Activated CD4-positive, alpha-beta T cell treated with anti-CD3 and anti-CD28 coated beads for 1 hour (primary cell): ENCODE data around the gene ABCC9.

Experiments used
- DNase-seq: peaks from one replicate; pipeline ENCODE4 v3.0.0-alpha.2; 2020

Gene ABCC9

DNA sequence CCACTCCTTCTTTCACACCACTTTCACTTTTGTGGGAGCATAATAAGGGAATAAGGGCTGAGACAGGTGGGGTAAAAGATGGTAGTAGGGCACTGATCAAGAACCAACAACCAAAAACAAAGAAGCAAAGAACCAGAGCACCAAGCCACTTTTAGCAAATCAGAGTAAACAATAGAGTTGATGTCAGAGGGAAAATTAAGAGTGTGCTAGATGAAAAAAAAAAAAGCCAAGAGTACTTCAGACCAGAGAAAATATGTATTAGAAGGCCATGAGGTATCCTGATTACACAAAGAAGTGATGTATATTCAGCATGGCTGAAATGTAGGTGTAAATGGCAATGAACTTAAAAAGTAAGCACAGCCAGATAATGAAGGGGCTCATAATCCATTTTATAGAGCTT is 75.4 kb downstream of the ABCC9 start:
- DNase-seq, result no peak

DNA sequence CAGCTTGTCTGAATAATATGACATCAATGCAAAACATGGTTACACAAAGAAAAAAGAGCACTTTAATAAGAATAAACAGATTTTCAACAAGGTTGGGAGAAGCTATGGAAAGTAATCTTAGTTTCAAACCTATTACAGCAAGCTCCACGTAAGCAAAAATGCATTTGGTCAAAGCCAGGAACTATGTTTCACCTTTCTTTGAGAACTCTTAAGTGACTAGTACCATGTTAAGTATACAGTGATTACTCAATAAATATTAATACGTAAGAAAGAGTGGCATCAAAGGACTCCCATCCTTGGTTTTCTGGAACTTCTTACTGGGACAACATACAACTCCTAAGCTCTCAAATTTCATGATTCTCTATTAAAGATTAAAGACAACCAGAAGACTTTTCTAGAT is 80.7 kb downstream of the ABCC9 start:
- DNase-seq, result no peak

DNA sequence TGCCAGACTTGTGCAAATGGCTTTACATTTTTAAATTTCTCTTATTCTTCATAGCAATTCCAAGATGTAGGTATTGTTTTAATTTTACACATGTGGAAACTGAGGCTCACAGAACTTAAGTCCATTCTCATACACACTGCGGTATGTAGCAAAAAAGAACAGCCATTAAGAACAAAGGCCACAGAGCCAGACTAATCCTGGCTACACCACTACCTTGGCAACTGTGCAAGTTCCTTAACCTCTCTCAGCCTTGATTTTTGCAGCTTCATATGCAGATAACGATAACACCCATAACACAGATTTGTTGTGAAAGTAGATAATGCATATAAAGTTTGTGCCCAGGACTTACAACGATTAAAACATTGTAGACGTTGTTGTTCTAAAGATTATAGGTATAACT is 81.1 kb downstream of the ABCC9 start:
- no peak for DNase-seq

DNA sequence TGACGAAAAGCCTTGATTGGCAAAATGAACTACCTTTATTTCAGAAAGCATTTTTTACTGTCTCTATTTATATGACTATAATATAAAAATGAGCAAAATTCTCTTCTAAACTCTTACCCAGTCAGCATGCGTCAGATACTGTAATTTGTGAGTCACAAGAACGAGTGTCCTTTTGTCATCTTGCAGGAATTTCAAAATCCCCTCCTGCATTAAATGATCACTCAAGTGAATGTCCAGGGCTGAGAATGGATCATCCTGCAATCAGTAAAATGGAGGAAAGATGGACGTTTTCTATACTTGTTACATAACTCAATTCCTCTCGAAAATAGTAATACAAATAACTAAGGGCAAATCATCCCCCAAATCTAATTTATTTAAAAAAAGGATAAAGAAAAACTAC is 89.0 kb downstream of the ABCC9 start:
- DNase-seq, result no peak

DNA sequence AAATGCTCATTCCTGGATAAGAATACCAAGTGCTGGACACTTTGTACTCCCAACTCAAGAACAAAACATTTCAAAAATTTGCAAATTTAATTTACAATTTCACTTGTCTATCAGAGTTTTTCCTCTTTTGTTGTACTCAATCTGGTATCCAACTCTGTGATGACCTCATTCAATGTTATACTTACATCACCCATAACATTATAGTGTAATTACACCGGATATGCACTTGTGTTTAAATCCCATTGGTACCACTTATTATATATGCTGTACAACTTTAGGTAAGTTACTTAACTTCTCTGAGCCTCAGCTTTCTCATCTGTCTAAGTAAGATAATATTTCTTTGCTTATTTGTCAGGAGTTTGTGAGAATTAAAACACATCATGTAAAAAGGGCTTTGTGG is 90.1 kb downstream of the ABCC9 start:
- no peak for DNase-seq

DNA sequence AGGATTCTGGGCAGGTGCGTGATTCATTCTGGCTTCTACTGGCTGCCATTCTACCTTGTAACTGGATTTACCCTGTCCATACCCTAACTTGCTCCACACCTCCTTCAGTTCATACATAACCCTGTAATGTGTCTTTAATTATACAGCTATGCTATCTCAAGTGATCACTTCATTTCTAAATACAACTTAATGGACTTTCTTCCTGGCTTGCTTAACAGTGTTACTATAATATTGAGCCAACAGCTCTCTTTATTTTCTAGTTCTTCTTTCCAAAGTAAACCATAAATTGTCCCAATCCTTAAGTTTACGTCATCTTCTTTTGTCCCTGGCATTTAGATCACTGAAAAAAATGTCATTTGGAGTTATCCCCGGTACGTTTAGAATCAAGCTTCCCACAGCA is 90.8 kb downstream of the ABCC9 start:
- DNase-seq, result no peak

DNA sequence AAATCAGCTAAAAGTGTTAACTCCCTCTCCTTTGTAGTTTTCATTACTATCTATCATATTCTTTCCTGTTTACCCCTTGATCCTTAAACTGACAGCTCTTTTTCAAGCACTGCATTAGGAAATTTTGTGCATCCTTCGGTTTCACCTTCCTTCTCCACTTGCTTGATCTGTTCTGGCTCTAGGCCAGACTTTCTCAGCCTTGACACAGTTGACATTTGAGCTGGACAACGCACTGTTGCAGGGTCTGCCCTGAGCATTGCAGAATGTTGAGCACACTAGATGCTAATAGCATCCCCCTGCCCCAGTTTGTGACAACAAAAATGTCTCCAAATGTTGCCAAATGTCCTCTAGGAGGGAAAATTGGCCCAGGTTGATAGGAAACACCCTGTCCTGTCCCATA is 91.3 kb downstream of the ABCC9 start:
- DNase-seq, result no peak

DNA sequence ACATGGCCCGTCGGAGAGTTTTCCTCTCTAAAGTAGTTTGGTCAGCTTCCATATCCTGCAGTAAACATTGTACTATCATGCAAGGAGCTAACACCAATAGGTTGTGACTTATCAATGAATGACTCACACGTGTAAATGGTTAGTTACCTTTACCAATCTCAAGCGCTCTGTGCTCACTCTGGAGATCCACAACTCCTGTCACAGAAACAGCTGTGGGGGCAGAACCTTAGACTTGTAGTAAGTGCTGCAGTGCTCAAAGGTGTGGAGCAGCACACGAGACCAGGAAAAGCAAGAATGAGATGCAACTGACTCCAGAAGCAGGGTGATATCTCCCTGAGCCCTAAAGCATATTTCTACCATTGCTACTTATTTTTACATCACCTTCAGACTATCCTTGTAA is 93.0 kb downstream of the ABCC9 start:
- no peak for DNase-seq

DNA sequence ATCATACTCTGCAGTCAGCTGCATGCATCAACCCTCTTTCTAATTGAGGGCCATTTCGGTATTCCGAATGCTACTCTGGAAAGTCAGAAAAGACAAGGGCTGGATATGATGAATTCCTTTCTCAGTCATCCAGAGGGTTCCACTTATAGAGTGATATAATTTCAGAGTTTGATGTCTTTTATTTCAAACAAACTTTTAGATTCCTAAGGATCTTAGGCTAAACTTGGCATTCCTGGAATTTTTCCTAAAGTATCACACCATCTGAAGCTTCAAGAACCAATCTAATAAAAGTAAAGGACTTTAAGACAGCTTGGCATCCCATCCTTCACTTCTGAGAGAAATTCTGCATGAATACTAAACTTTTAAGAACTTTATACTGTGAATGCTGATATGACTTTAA is 97.4 kb downstream of the ABCC9 start:
- no peak for DNase-seq

DNA sequence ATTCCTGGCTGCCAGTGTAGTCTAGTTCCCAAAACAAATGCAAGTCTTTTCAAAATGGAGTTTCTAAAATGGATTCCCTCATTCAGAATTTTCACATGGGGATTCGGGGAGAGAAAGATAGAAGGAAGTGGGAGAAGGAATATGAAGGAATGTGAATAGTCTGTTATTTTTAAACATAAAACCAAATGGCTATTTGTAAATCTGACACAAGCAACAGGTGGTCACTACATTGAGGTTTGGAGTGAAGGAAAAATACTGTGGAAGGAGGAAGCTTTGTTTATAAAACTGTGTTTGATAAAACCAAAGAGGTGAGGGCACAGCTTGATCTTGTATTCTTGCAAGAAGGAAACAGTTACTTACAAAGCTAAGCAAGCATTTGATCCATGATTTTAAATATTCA is 101.5 kb downstream of the ABCC9 start:
- no peak for DNase-seq

DNA sequence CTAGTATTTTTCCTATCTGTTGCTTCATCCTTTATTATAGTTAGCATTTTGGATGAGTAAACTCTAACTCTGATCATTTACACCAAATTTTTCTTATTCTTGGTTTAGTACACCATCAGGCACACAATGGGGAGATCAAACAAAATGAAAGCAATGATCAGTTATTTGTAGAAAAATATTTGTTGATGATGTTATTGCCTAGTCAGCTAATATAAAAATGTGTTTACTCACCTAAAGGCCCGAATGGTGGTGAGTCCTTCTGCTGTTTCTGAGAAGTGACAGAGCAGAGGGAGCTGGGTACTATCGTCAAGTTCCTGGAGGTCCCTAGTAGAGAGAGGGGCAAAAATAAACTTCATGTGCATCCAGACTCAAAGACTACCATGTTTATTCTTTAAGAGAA is 103.4 kb downstream of the ABCC9 start:
- DNase-seq, result no peak

DNA sequence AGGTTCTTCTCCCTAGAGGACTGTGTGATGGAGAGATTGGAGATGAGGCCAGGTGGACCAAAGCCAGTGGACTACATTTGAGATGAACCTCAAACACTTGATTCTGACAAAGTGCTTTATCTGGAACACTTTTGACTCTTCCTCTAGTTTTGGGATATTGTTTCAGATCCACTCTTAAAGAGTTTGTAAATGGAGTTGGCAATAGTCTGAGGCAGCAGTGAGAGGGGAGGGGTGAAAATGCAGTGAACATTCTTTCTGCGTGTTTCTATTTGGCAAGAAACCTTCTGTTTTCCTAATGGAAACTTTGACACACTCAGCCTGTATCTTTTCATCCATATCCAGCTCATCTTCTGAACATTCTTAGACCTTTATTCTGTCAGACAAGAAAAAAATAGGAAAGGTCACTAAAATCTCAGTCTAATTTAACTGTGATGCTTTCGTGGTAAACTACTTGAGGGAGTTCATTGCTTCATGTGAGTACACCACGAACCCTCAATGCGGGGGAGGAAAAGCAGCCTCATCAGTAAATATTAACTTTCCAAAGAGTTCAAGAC is 109.4 kb downstream of the ABCC9 start:
- DNase-seq, result no peak

DNA sequence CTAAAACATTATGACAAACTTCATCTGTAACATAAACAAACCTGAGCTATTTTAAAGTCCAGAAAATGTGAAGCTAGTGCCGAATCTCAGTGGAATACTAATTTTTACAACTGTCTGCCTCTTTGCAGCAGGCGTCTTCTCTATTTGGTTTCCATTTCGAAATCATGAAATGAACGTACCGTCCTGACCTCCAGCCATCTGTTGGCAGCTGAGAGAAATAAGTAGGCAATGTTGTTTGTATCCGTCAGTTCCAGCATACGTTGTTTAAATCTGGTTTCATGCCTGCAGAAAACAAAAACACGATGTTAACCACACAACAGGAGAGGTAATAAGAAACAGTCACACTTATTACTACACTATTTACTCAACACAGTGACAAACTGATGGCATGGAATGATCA is 112.4 kb downstream of the ABCC9 start:
- DNase-seq, result no peak

DNA sequence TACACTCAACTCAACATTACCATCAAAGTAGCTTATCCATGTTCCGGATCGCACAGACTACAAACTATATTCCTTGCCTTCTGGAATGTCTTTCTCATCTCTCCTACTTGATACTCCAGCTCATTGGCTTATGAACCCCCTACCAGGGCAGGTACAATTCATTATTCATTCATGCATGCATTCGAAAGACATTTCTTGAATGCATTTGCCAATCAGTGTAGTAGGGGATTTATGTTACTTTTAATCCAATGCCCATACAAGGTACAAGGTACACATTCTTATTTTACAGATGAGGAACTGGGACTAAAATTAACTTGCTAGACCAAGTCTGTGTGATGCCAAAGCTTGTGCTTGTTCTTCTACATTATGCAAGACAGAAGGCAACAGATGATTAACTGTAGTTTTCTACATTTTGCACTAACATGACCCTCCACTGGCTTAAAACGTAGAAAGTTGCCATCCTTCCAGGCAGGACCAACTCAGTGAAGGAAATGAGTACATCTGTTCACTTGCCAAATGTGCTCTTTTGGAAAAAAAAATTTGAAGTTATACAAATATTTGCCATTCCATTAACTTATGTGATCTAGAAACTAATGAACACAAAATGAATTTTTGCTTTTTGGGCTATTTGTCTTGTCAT is 113.0 kb downstream of the ABCC9 start:
- no peak for DNase-seq

DNA sequence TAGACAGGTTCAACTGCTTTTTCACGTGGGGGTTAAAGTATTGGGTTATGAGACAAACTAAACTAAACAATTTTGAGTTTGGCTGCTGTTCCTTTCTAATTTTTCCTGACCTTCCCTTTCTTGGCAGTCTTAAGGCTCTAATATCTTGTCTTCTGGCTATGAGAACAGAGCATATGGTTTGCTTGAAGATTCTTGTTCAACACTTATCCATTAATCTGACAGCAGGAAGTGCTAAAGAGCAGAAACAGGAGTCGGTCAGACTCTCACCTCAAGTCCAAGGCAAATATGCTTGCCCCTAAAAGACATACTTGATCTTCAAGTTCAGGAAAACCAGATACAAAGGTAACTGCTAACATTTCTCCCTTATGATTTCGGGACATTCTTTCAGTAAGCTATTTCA is 114.1 kb downstream of the ABCC9 start:
- no peak for DNase-seq

DNA sequence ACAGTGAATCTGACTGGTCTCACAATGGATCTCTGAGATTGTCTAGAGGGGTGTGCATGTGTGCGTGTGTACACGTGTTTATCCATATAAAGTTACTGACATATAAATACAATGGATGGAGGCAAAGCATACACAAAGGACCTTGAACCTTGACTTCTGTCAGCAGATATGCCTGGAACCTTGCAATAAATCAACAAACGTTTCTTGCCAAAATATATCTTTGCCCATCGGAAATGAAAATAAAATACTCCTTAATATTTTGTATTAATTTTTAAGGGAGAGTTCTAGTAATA is 114.7 kb downstream of the ABCC9 start:
- DNase-seq, result no peak

DNA sequence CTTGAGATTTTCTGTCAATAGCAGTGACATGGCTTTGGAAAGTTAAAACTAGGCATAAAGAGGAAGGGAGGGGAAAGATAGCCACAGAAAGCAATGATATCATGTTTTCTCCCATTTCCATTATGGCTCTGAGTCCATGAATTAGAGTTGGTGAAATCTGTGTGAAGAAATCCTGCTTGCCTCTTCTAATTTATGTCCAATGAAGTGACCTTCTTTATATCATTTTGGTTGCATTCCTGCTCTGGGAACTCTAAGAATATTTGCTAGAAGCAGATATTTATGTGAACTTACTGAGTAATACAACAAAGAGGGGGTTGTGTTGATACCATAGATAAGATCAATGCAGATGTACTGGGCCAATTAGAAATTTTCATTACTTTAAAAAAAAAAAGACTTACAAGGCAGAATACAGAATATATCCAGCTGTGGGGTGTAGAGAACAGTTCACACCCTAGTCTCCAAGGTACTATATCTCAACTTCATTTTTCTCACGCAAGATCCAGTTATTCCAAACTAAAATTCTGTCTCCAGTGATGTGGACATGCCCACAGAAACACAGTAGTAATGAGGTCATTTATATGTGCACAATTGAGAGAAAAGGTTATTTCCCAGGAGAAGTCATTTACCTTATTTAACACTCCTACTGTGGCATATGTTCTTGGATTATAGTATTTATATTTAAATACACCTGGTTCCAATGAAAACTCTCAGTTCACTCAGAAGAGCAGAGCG is 115.2 kb downstream of the ABCC9 start:
- no peak for DNase-seq

DNA sequence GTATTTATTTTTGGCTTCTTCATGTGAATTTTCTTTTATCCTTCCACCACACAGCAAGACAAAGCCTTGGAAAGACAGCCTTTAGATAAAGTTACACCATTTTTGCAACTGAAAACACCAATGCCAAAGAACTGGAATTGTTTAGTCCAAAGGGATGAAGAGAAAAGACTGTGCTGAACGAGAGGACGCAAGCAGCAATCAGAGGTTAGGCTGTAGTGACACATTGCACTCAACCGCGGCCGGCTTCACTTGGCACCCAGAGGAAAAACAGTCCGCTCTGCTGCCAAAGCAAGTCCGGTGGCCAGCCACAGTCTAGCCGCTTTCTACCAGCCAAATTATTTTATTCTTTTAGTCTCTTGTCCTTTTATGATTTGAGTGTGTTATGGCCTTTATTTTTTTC is 117.6 kb downstream of the ABCC9 start:
- DNase-seq, result no peak

DNA sequence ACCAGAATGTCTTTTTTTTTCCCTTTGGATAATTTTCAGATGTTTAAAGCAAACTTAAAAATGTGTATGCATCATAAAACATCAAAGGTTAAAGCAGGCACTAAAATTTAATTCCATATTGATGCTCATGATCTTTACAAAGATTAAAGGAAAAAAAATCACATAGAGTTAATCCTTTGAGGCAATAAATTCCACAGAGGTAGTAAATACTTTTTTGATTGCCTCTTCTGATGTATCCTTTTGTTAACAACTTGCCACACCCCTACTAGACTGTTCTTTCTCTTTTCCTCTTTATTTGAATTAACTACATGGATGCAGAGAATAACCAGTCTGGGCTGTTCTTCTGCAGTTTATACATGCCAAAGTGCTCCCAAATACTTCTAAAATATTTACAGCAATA is 121.5 kb downstream of the ABCC9 start:
- no peak for DNase-seq

DNA sequence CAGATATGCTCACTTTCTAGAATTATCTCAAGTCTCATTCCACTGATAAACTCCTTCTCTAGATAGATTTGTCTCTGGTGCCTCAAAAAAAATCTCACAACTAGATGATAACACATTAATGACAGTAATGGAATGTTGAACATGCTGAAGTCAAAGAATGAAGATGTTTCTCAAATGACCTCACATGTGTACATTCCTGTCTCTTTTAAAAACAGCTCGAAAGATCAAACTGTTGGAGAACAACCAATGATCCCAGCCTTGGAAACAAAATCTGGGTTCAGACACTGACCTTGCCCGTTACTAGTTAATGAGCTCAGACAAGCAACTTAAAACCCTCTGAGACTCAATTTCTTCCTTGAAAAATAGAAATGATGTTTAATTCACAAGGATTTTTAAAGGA is 122.0 kb downstream of the ABCC9 start:
- no peak for DNase-seq

DNA sequence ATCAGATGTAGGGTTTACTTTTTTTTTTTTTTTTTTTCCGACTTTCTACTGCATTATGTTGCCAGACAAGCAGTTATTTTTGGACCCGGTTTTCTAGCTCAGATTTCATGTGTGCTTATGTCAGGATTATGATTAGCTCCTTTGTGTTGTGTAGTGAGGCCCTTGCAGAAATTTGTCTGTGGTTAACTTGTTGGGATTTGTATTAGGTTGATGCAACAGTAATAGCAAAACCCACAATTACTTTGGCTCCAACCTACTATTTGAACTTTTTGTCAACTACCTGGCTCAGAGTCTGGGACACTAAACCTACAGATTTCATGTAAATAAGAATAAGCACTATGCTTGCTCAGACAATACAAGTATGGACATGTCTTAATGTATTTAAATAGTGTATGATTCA is 122.6 kb downstream of the ABCC9 start:
- no peak for DNase-seq

DNA sequence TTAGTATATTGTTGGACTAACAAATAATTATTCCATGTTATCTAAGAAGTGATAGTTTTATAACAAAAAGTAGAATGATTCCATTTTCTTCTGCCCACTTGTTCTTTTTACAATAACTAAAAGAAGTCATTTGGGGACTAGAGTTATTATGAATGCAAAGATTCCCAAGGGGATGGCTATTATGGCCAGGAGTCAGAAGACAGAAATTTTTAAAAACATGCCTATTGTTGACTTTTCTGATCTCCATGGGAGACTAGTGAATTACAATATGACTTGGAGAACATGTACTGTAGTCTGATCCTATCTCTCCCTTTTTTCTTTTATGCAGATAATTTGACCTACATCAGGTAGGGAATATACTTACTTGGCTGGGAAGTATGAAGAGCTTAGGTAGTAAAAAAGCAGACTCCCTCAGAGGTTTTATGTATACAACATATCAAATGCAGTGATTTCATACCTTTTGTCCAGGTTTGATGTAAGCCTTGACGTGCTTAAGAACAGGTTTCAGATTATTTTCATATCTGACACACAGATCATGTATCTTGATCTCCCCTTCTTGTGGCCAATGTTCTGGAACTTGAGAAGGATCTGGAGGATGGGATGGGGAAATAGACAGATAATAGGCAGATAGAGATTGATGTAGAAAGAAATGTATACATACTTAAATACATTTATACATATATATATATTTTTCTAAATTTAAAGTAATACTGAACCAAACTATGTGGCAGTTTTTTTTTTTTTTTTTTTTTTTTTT is 125.7 kb downstream of the ABCC9 start:
- no peak for DNase-seq

DNA sequence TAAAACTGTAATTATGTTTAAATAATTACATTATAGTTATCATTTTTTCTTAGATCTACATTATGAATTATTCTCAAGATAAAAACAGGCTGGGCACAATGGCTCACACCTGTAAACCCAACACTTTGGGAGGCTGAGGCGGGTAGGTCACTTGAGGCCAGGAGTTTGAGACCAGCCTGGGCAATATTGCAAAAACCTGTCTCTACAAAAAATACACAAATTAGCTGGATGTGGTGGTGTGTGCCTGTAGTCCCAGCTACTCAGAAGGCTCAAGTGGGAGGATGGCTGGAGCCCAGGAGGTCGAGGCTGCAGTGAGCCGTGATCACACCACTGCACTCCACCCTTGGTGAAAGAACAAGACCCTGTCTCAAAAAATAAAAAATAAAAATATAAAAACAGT is 126.4 kb downstream of the ABCC9 start:
- no peak for DNase-seq

DNA sequence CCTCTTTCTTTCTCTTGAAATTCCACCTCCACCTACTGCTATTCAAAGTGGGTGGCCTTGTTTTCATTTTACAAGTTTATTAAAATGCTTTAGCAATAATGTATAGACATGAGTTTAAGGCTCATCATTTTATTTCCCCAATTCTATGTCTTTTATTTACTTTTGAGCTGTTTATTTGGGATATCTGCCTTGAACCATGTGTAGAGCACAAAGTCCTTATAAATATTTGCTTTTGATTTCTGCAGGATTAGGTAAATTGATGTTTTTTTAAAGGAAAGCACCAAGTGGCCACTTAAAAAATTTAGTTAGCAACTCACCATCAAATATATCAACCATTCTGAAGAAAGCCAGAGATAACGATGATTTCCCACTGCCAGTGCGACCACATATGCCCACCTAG is 126.9 kb downstream of the ABCC9 start:
- DNase-seq, result no peak
